Raji (cell line): ENCODE data around the gene FIGN.

Source experiments
- POLR2A ChIP-seq: IDR thresholded peaks from 2 replicates; pipeline ENCODE4 v1.6.1; 2011; ENCODE audit warnings: low read depth, low read length, control low read depth; ENCODE audit not compliant: insufficient read depth

The FIGN gene

GRCh38 chr2:163558251-163559021 is 177.4 kb downstream of the FIGN start:
- no peak for TF ChIP-seq POLR2A

- TF ChIP-seq POLR2A, result no peak
Observed at GRCh38 chr2:163556511-163556910, 179.3 kb downstream of the FIGN start.

GRCh38 chr2:163554864-163555263 is 180.9 kb downstream of the FIGN start:
- TF ChIP-seq POLR2A, result no peak

GRCh38 chr2:163553601-163554000 is 182.2 kb downstream of the FIGN start:
- TF ChIP-seq POLR2A, result no peak

- no peak for TF ChIP-seq POLR2A
Observed at GRCh38 chr2:163552758-163553157, 183.1 kb downstream of the FIGN start.

GRCh38 chr2:163551616-163552373 is 184.0 kb downstream of the FIGN start:
- no peak for TF ChIP-seq POLR2A

GRCh38 chr2:163548970-163549369 is 186.8 kb downstream of the FIGN start:
- no peak for TF ChIP-seq POLR2A
